HUES48 (cell line): ENCODE data around the gene NAV1.

ENCODE experiments used
- H3K27ac ChIP-seq: one replicate; pipeline ENCODE4 v1.7.0; 2013; ENCODE audit warnings: low read depth, low read length, inconsistent platforms
- H3K27me3 ChIP-seq: 2 replicates; pipeline ENCODE4 v1.6.1; 2013; ENCODE audit warnings: mild to moderate bottlenecking, low read length; ENCODE audit not compliant: control insufficient read depth, insufficient read depth
- H3K36me3 ChIP-seq: 2 replicates; pipeline ENCODE4 v1.6.1; 2013; ENCODE audit warnings: low read length; ENCODE audit not compliant: control insufficient read depth, insufficient read depth
- H3K4me1 ChIP-seq: 2 replicates; pipeline ENCODE4 v1.6.1; 2013; ENCODE audit warnings: mild to moderate bottlenecking, low read length; ENCODE audit not compliant: control insufficient read depth, insufficient read depth
- H3K4me3 ChIP-seq: 2 replicates; pipeline ENCODE4 v1.5.1; 2013; ENCODE audit warnings: mild to moderate bottlenecking, low read depth, low read length
- H3K9ac ChIP-seq: 2 replicates; pipeline ENCODE4 v1.6.1; 2013; ENCODE audit warnings: mild to moderate bottlenecking, low read depth, low read length, moderate library complexity
- H3K9me3 ChIP-seq: 2 replicates; pipeline ENCODE4 v1.6.1; 2013; ENCODE audit warnings: low read length; ENCODE audit not compliant: control insufficient read depth, insufficient read depth

The NAV1 gene

DNA sequence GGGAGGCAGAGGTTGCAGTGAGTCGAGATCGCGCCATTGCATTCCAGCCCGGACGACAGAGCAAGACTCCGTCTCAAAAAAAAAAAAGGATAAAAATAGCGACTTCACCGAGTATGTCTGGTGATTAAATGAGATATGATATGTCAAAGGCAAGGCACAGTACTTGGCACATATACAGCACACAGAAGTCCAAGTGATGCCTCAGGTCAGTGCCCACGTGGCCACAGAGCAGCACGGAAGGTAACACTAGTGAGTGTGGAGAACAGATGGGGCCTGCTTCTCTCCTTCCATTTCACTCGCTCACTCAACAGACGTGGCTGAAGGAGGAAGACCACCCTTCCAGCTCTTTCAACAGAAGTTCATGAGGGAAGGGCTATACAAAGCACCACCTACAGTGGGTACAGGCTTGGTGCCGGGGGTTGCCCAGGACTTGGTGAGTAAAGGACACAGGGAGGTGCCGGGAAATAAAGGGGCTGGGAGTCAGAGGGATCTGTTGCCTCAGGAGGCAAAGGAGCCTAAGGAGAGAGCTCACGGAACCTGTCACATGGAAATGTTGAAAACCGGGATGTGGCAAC is 40.9 kb upstream of the NAV1 start:
- Histone ChIP-seq H3K27me3 (no peaks in the 10 kb centered on the region), H3K9ac (no peak overlapping the region), H3K27ac (no peak overlapping the region), H3K4me3 (no peak overlapping the region), H3K9me3 (no peaks in the 10 kb centered on the region), H3K4me1 (peaks cover 29% of the 10 kb centered on the region), H3K36me3 (no peaks in the 10 kb centered on the region)

DNA sequence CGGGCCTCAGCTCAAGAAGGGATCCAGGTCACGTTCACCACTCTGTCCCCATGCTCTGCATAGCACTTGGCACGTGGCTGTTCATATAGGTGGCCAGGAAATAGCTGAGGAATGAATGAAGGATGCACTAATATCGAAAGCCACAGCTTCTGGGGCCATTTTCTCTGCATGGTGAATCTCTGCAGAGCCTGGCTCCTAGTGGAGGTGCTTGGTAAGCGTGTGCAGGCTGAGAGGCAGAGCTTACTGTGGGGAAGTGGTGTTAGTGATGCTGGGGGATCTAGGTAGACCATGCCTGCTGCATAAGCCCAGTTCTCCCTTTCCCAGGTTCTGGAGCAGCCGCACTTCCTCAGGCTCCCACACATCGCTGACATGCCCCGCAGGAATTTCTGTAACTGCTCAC is 40.3 kb upstream of the NAV1 start:
- H3K4me1 ChIP-seq: peaks cover 35% of the 10 kb centered on the region
- no peaks in the 10 kb centered on the region for H3K9me3 ChIP-seq
- no peak overlapping the region for H3K9ac ChIP-seq
- no peaks in the 10 kb centered on the region for H3K27me3 ChIP-seq
- no peaks in the 10 kb centered on the region for H3K36me3 ChIP-seq
- no peak overlapping the region for H3K4me3 ChIP-seq
- no peak overlapping the region for H3K27ac ChIP-seq

GRCh38 chr1:201499191-201499590 is 39.7 kb upstream of the NAV1 start:
- Histone ChIP-seq H3K9me3 (no peaks in the 10 kb centered on the region), H3K4me1 (peaks cover 35% of the 10 kb centered on the region), H3K27ac (no peak overlapping the region), H3K36me3 (no peaks in the 10 kb centered on the region), H3K4me3 (no peak overlapping the region), H3K27me3 (no peaks in the 10 kb centered on the region), H3K9ac (no peak overlapping the region)

DNA sequence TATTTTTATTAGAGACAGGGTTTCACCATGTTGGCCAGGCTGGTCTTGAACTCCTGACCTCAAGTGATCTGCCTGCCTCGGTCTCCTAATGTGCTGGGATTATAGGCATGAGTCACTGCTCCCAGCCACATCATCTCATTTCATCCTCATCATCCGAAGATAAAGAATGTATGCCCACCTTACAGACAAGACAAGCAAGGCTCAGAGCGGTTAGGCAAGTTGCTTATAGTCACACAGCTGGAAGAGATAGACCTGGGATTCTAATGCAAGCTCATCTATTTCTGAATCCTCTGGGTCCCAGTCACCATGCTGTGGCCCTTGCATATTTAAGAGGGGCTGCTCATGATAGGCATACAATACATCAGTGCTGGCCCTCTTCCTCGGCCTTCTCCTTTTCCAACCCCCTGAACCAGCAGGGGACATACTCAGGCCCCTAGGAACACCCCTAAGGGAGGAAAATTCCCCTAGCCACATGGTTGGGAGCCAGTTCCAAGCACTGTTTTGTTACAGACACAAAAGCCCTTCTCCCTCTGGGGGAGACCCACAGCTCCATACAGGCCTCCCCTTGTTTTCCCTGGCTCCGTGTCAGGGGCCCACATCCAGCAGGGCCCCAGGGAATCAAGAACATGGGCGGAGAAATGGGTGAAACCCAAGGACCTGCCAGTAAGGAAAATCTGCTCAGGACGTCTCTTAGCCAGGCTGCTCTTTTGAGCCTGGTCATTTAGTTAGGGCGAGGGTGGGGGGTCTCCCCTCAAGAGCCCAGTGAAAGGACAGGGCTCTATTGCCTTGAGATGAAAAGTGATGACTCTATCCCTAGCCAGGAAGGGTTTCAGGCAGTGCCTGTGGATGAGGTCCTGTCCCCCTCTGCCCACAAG is 38.9 kb upstream of the NAV1 start:
- Histone ChIP-seq H3K4me3 (no peak overlapping the region), H3K9me3 (no peaks in the 10 kb centered on the region), H3K27me3 (no peaks in the 10 kb centered on the region), H3K4me1 (peaks cover 37% of the 10 kb centered on the region), H3K36me3 (no peaks in the 10 kb centered on the region), H3K27ac (peak overlapping the region; percentile 75), H3K9ac (peak overlapping the region; percentile 22; the same call in 1 of the 2 replicates)

DNA sequence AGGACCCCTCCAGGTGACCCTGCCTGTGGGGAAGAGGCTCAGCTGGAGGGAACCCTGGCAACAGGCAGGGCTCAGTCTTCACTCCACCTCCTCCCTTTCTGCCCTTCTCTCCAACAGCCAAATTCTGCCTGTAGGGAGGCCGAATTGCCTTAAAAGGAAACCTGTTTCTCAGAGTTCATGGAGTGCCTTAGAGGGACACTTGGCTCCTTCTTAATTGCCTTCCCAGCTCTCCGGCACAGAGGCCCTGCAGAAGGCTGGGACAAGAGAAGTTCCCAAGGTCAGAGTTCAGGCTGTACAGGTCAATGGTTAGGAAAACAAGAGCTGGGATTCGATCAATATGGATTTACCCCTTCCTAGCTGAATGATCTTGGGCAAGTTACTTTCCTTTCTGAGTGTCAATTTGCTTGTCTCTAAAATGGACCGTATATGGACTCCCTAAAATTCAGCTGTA is 38.2 kb upstream of the NAV1 start:
- H3K9me3 ChIP-seq: no peaks in the 10 kb centered on the region
- H3K4me3 ChIP-seq: no peak overlapping the region
- H3K36me3 ChIP-seq: no peaks in the 10 kb centered on the region
- peaks cover 41% of the 10 kb centered on the region for H3K4me1 ChIP-seq
- H3K9ac ChIP-seq: peak overlapping the region; percentile 22; the same call in 1 of the 2 replicates
- H3K27ac ChIP-seq: peak overlapping the region; percentile 75
- H3K27me3 ChIP-seq: peaks cover 2% of the 10 kb centered on the region; the same call in 1 of the 2 replicates

DNA sequence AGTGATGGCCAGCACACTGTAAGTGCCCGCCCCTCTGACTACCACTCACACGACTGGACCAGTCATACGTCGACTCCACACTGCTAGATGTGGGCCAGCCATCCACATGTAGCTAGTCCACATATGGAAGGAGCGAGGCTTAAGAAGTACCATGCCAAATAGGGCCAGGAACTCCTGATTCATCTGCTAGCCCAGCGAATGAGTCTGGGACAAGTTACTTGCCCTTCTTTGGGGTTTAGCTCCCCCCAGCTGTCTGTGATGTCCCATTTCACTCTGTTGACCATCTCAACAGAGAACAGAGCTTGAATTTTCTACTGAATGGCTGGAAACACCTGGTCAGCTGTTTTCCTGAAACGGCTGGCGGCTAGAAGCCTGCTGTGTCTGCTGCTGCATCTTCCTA is 37.8 kb upstream of the NAV1 start:
- Histone ChIP-seq H3K9ac (no peak overlapping the region), H3K27me3 (peaks cover 6% of the 10 kb centered on the region), H3K4me3 (no peak overlapping the region), H3K4me1 (peaks cover 46% of the 10 kb centered on the region), H3K9me3 (no peaks in the 10 kb centered on the region), H3K36me3 (no peaks in the 10 kb centered on the region), H3K27ac (peak overlapping the region; percentile 75)

GRCh38 chr1:201501812-201502510 is 37.0 kb upstream of the NAV1 start:
- Histone ChIP-seq H3K4me3 (no peak overlapping the region), H3K9ac (no peak overlapping the region), H3K27ac (no peak overlapping the region), H3K9me3 (no peaks in the 10 kb centered on the region), H3K36me3 (no peaks in the 10 kb centered on the region), H3K27me3 (peaks cover 14% of the 10 kb centered on the region), H3K4me1 (peaks cover 50% of the 10 kb centered on the region)

- peaks cover 20% of the 10 kb centered on the region for H3K27me3 ChIP-seq
- no peak overlapping the region for H3K4me3 ChIP-seq
- peaks cover 52% of the 10 kb centered on the region for H3K4me1 ChIP-seq
- H3K9me3 ChIP-seq: no peaks in the 10 kb centered on the region
- no peaks in the 10 kb centered on the region for H3K36me3 ChIP-seq
- no peak overlapping the region for H3K9ac ChIP-seq
- H3K27ac ChIP-seq: peak overlapping the region; percentile 92
Observed at GRCh38 chr1:201502511-201502857, 36.4 kb upstream of the NAV1 start.

DNA sequence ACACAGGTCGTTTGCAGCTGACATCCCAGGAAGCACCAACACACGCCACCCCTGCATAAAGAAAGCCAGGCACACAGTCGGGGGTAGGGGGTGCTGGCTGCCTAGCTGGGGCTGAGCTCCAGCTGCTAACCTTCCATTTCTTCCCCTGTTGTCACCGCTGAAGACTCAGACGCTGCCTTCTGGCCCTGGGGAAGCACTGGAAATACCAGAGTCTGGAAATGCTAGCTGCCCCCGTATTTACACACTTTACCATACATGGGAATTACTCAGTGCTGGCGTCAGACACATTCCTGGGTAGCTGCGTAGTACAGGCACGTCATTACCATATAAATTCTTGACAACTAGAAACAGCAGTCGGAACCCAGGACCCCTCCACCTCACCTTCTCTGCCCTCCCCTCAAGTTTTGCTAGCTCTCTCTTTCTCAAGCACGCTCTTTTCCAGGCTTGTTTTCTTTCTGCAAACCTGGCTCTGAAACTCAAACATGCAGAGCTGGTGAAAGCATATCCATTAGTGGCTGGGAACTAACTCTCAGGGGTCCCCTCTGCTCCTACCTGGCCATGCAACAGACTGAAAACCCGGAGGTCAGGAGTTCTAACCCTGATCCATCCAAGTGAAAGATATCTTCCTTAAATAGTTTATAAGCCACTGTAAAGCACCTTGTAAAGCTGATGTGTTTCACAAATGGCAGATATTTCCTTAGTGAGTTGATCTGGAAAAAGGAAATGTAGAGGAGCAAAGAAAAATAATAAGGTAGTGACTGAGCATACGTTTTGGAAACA is 35.3 kb upstream of the NAV1 start:
- Histone ChIP-seq H3K36me3 (no peaks in the 10 kb centered on the region), H3K4me3 (0 out of 2 replicates have a peak overlapping the region, but pooled peaks have one; percentile 28), H3K4me1 (peaks cover 53% of the 10 kb centered on the region), H3K9me3 (no peaks in the 10 kb centered on the region), H3K9ac (peak overlapping the region; percentile 60), H3K27me3 (peaks cover 26% of the 10 kb centered on the region), H3K27ac (peak overlapping the region; percentile 92)

DNA sequence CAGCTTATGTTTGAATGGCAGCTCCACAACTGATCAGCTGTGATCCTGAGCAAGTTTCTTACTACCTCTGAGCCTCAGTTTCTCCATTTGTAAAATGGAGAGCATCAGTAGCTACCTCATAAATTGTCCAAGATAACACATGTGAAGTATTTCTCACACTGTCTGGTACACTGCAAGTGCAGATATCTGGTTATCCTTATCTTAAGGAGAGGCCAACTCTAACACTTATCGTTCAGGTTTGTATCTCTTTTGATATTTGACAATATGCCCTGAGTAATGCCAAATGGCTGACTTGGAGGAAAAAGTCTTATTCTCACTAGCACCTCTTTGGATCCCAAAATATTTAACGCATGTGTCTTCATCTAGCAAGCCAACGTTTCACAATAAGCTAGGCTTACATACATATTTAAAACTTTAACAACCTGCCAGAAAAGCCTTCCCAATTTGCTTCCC is 34.7 kb upstream of the NAV1 start:
- Histone ChIP-seq H3K27me3 (peaks cover 26% of the 10 kb centered on the region), H3K27ac (peak overlapping the region; percentile 92), H3K9ac (peak overlapping the region; percentile 60; the same call in 1 of the 2 replicates), H3K9me3 (no peaks in the 10 kb centered on the region), H3K4me1 (peaks cover 53% of the 10 kb centered on the region), H3K36me3 (no peaks in the 10 kb centered on the region), H3K4me3 (0 out of 2 replicates have a peak overlapping the region, but pooled peaks have one; percentile 28)
